Neural cell (in vitro differentiated cells): Measurements from ENCODE around the gene CIROP. TPM values are rescaled to one million over a fixed set of nuclear protein-coding genes. Genes with fewer than 3 reads are reported as not detected.

Source experiments
- H2AFZ ChIP-seq: fragments of 200-600, 300-800 bp; sonication (generic), shearing (Covaris generic); 2 replicates; pipeline ENCODE4 v1.6.0; 2014; ENCODE audit warnings: low read depth, mild to moderate bottlenecking, antibody characterized with exemption, low read length, moderate library complexity
- H3F3A ChIP-seq: fragments of 200-600 bp; shearing (Covaris generic); 2 replicates; pipeline ENCODE4 v1.6.1; 2016; ENCODE audit warnings: mild to moderate bottlenecking, moderate library complexity, mixed read lengths, antibody characterized with exemption, low read length; ENCODE audit not compliant: insufficient read depth, poor library complexity, severe bottlenecking
- H3K27ac ChIP-seq: fragments of 200-600, 300-800 bp; sonication (generic), shearing (Covaris generic); 2 replicates; pipeline ENCODE4 v1.5.1; 2014; ENCODE audit warnings: mild to moderate bottlenecking, low read length, moderate library complexity
- H3K27me3 ChIP-seq: fragments of 300-800, 200-600 bp; sonication (generic), shearing (Covaris generic); 2 replicates; pipeline ENCODE4 v1.6.0; 2014; ENCODE audit warnings: mild to moderate bottlenecking, low read depth, low read length, moderate library complexity; ENCODE audit not compliant: insufficient read depth
- H3K36me3 ChIP-seq: fragments of 300-800, 200-600 bp; sonication (generic), shearing (Covaris generic); 2 replicates; pipeline ENCODE4 v1.5.1; 2014; ENCODE audit warnings: mild to moderate bottlenecking, antibody characterized with exemption, low read length, moderate library complexity; ENCODE audit not compliant: insufficient read depth
- H3K4me2 ChIP-seq: fragments of 300-800, 200-600 bp; sonication (generic), shearing (Covaris generic); 2 replicates; pipeline ENCODE4 v1.6.0; 2014; ENCODE audit warnings: mild to moderate bottlenecking, low read length
- H3K4me3 ChIP-seq: fragments of 300-800, 200-600 bp; sonication (generic), shearing (Covaris generic); 2 replicates; pipeline ENCODE4 v1.5.1; 2014; ENCODE audit warnings: mild to moderate bottlenecking, low read length, moderate library complexity
- H3K79me2 ChIP-seq: fragments of 200-600 bp; shearing (Covaris generic); replicated peaks from 2 replicates; pipeline ENCODE4 v1.6.0; 2014; ENCODE audit warnings: mild to moderate bottlenecking, low read length, moderate library complexity; ENCODE audit not compliant: insufficient read depth
- H3K9ac ChIP-seq: fragments of 300-800, 200-600 bp; sonication (generic), shearing (Covaris generic); 2 replicates; pipeline ENCODE4 v1.6.1; 2016; ENCODE audit warnings: mild to moderate bottlenecking, low read length, mixed read lengths
- H3K9me2 ChIP-seq: fragments of 200-600 bp; shearing (Covaris generic); 2 replicates; pipeline ENCODE4 v1.6.1; 2016; ENCODE audit warnings: mild to moderate bottlenecking, low read length, mixed read lengths; ENCODE audit not compliant: insufficient read depth
- H3K9me3 ChIP-seq: fragments of 200-600, 300-800 bp; sonication (generic), shearing (Covaris generic); 2 replicates; pipeline ENCODE4 v1.6.1; 2016; ENCODE audit warnings: mild to moderate bottlenecking, mixed run types, low read length, moderate library complexity, mixed read lengths
- H4K20me1 ChIP-seq: fragments of 200-600 bp; shearing (Covaris generic); 2 replicates; pipeline ENCODE4 v1.6.1; 2016; ENCODE audit warnings: mild to moderate bottlenecking, mixed run types; ENCODE audit not compliant: insufficient read depth
- CTCF ChIP-seq: fragments of 450-650 bp; IDR thresholded peaks from 2 replicates; pipeline ENCODE4 v1.5.1; 2014; ENCODE audit warnings: antibody characterized with exemption, mild to moderate bottlenecking, moderate library complexity; ENCODE audit not compliant: poor library complexity, severe bottlenecking
- EP300 ChIP-seq: fragments of 450-650 bp; conservative IDR thresholded peaks from 2 replicates; pipeline ENCODE4 v1.6.1; 2014; ENCODE audit warnings: antibody characterized with exemption, mild to moderate bottlenecking, moderate library complexity; ENCODE audit not compliant: poor library complexity, severe bottlenecking
- EZH2 ChIP-seq: fragments of 200-600, 300-800 bp; shearing (Covaris generic), sonication (generic); IDR thresholded peaks from 2 replicates; pipeline ENCODE4 v1.6.1; 2014; ENCODE audit warnings: antibody characterized with exemption, low read length, borderline replicate concordance, mild to moderate bottlenecking; ENCODE audit not compliant: insufficient read depth, poor library complexity, severe bottlenecking
- MXI1 ChIP-seq: fragments of 450-650 bp; conservative IDR thresholded peaks from 2 replicates; pipeline ENCODE4 v1.6.1; 2014; ENCODE audit warnings: antibody characterized with exemption, mild to moderate bottlenecking; ENCODE audit not compliant: poor library complexity, severe bottlenecking
- POLR2AphosphoS5 ChIP-seq: IDR thresholded peaks from 2 replicates; pipeline ENCODE4 v1.6.1; 2012
- RAD21 ChIP-seq: fragments of 450-650 bp; conservative IDR thresholded peaks from 2 replicates; pipeline ENCODE4 v1.6.1; 2014; ENCODE audit warnings: antibody characterized with exemption, mild to moderate bottlenecking, moderate library complexity
- REST ChIP-seq: IDR thresholded peaks from 2 replicates; pipeline ENCODE4 v1.6.1; 2012; ENCODE audit warnings: borderline replicate concordance
- SMC3 ChIP-seq: fragments of 450-650 bp; conservative IDR thresholded peaks from 2 replicates; pipeline ENCODE4 v1.6.1; 2014; ENCODE audit warnings: antibody characterized with exemption, mild to moderate bottlenecking, moderate library complexity; ENCODE audit not compliant: poor library complexity
- TAF1 ChIP-seq: IDR thresholded peaks from 2 replicates; pipeline ENCODE4 v1.6.1; 2012; ENCODE audit warnings: low read depth
- polyA plus RNA-seq: library from polyadenylated mRNA; depleted of rRNA; stranded (reverse); fragments of >200 nt; gene quantifications from 2 replicates; pipeline ENCODE4 v1.2.3, GENCODE V29; 2014

CIROP gene
- polyA plus RNA-seq, 1 donor from 2014 or later: not detected

- Histone ChIP-seq H3K79me2 (no peaks in the 10 kb centered on the region), H4K20me1 (no peaks in the 10 kb centered on the region), H3K9me3 (no peaks in the 10 kb centered on the region), H3K4me3 (no peak overlapping the region), H3K36me3 (no peaks in the 10 kb centered on the region), H3K27me3 (no peaks in the 10 kb centered on the region), H3F3A (no peaks in the 10 kb centered on the region), H3K9me2 (no peaks in the 10 kb centered on the region), H3K9ac (no peak overlapping the region), H2AFZ (no peak overlapping the region), H3K4me2 (no peak overlapping the region), H3K27ac (no peak overlapping the region)
- TF ChIP-seq EP300 (no peak), TAF1 (no peak), CTCF (no peak), REST (no peak), RAD21 (no peak), POLR2AphosphoS5 (no peak), SMC3 (no peak), EZH2 (no peak), MXI1 (no peak)
Observed at GRCh38 chr14:23130871-23131270, 26.1 kb upstream of the CIROP start.

GRCh38 chr14:23129759-23130316 is 25.0 kb upstream of the CIROP start:
- H2AFZ ChIP-seq: no peak overlapping the region
- no peaks in the 10 kb centered on the region for H3K27me3 ChIP-seq
- H3K36me3 ChIP-seq: no peaks in the 10 kb centered on the region
- no peak overlapping the region for H3K27ac ChIP-seq
- no peaks in the 10 kb centered on the region for H3F3A ChIP-seq
- no peaks in the 10 kb centered on the region for H3K9me2 ChIP-seq
- no peak for TF ChIP-seq EZH2
- TF ChIP-seq REST: no peak
- no peak for TF ChIP-seq EP300
- TF ChIP-seq TAF1: no peak
- TF ChIP-seq RAD21: no peak
- TF ChIP-seq POLR2AphosphoS5: no peak
- TF ChIP-seq SMC3: no peak
- no peak for TF ChIP-seq MXI1
- TF ChIP-seq CTCF: no peak
- H3K9ac ChIP-seq: no peak overlapping the region
- no peaks in the 10 kb centered on the region for H3K9me3 ChIP-seq
- no peaks in the 10 kb centered on the region for H4K20me1 ChIP-seq
- H3K4me2 ChIP-seq: no peak overlapping the region
- no peak overlapping the region for H3K4me3 ChIP-seq
- H3K79me2 ChIP-seq: no peaks in the 10 kb centered on the region
